Heart left ventricle (tissue), 16 donors: ENCODE results near the gene GSTCD. TPM values are rescaled to one million over a fixed set of nuclear protein-coding genes. Genes with fewer than 3 reads are reported as not detected.

Experiments used
- ATAC-seq, 4 donors: fragments of 200-7000 bp; cut with Tn5 transposase; one replicate each; pipeline ENCODE4 v1.9.1; 2020 to 2022; ENCODE audit warnings: moderate library complexity in 4 of 4, mild to moderate bottlenecking in 3 of 4, moderate number of reproducible peaks in 1 of 4
- DNase-seq, 5 donors: peaks; one replicate each; pipeline ENCODE4 v3.0.0-alpha.2; 2020
- H3K27ac ChIP-seq, 12 donors: fragments of 200-600 bp; sonication (generic) in 4 of 12; one replicate each; pipeline versions ENCODE4 v1.5.0 to v1.8.0; 2016 to 2022; ENCODE audit warnings: mild to moderate bottlenecking in 2 of 12
- H3K27me3 ChIP-seq, 9 donors: fragments of 200-600 bp; sonication (generic) in 2 of 9; one replicate each; pipeline versions ENCODE4 v1.5.1 to v1.8.0; 2016 to 2022; ENCODE audit warnings: mild to moderate bottlenecking in 3 of 9
- H3K36me3 ChIP-seq, 9 donors: fragments of 200-600 bp; sonication (generic) in 2 of 9; one replicate each; pipeline versions ENCODE4 v1.5.0 to v1.8.0; 2018 to 2022; ENCODE audit warnings: mild to moderate bottlenecking in 2 of 9
- H3K4me1 ChIP-seq, 12 donors: fragments of 200-600 bp; sonication (generic) in 4 of 12; one replicate each; pipeline versions ENCODE4 v1.5.0 to v1.8.0; 2016 to 2022; ENCODE audit warnings: mild to moderate bottlenecking in 3 of 12
- H3K4me3 ChIP-seq, 12 donors: fragments of 200-600 bp; sonication (generic) in 4 of 12; one replicate each; pipeline versions ENCODE4 v1.5.0 to v1.8.0; 2017 to 2022; ENCODE audit warnings: mild to moderate bottlenecking in 9 of 12, moderate library complexity in 4 of 12
- H3K9me3 ChIP-seq, 12 donors: fragments of 200-600 bp; sonication (generic) in 4 of 12; one replicate each; pipeline versions ENCODE4 v1.5.0 to v1.8.0; 2016 to 2022; ENCODE audit warnings: mild to moderate bottlenecking in 1 of 12
- CTCF ChIP-seq, 12 donors: fragments of 200-600 bp; sonication (generic) in 4 of 12; IDR thresholded peaks; one replicate each; pipeline versions ENCODE4 v1.5.0 to v1.8.0; 2018 to 2022; ENCODE audit warnings: antibody characterized with exemption in 12 of 12, mild to moderate bottlenecking in 5 of 12
- POLR2A ChIP-seq, 2 donors: fragments of 450-650 bp; IDR thresholded peaks; one replicate each; pipeline ENCODE4 v1.6.1; 2017; ENCODE audit warnings: antibody characterized with exemption in 2 of 2, mild to moderate bottlenecking in 2 of 2, moderate library complexity in 2 of 2
- WGBS, 4 donors: extraction: QIAGEN DNeasy Blood & Tissue Kit in 2 of 4; methylation state at CpG; one replicate each; pipeline versions ENCODE4 v1.1.5 to v1.1.7; 2013 to 2018; 5-methylcytosine and 5-hydroxymethylcytosine counted together
- intact Hi-C, 10 donors: fragments of 100-400 bp; cut with DNase I; formaldehyde crosslinking; loops; one replicate each; pipeline versions ENCODE4 v1.11.1 to v1.14.2; 2022
- polyA plus RNA-seq, 2 donors: library from polyadenylated mRNA; stranded (reverse); fragments of 200-250 nt; gene quantifications; one replicate each; pipeline ENCODE4 v1.2.3, GENCODE V29; 2013
- total RNA-seq, 9 donors: library from RNA; depleted of rRNA in 2 of 9; stranded (reverse); fragments of >200 nt in 2 of 9; fragmentation: NEBNext Ultra II Directional in 3 of 9; extraction: Animal tissue kit (Norgen Biotek cat#: 25700) in 3 of 9; gene quantifications; one replicate each; pipeline versions ENCODE4 v1.1.0 to v1.2.4, GENCODE V29; 2016 to 2023
- donor health status: ischemic (EF 13 %, LVEDD 7.1; RV severe dilation, severe dysfunction).
- donor health status: healthy with polysubstance abuse.
- donor health status: DM: no; HTN: yes; CAD: no.
- donor health status: DM: no; HTN: no; CAD: no.
- donor health status: ischemic (EF 25% LVEDD 6.9; RV normal size, moderate dysfunction).
- donor health status: ischemic (EF 25% LVEDD 5.7; RV mildly dilated, moderate dysfunction).
- donor health status: healthy.
- donor health status: DM: yes; HTN: yes; CAD: no.
- donor health status: ischemic (EF 35%, LVEDD 5.7; RV mildly dilated, moderate dysfunction).
- donor health status: nonischemic (EF 11% LVEDD 7.7; RV severe dilation, severe dysfunction).
- donor health status: DM: yes; HTN: yes; CAD: no.
- donor health status: PGD.
- donor health status: ischemic (EF 29% LVEDD 5.4; RV normal size, mild dysfunction).
- donor health status: nonischemic (EF 23%, LVEDD 6.1; RV moderate dilation, normal function).

Gene GSTCD
- total and polyA plus RNA-seq, 11 donors: 0.57 to 6.4 (median 3.8) TPM

GRCh38 chr4:105751718-105752299, 43.2 kb downstream of the GSTCD start:
- Histone ChIP-seq H3K36me3 (no peaks in the 10 kb centered on the region), H3K27me3 (no peaks in the 10 kb centered on the region), H3K27ac (no peak overlapping the region), H3K4me3 (no peak overlapping the region), H3K4me1 (no peaks in the 10 kb centered on the region), H3K9me3 (peaks cover 0 to 8% (median 0%) of the 10 kb centered on the region in 12 donors)
- DNase-seq: no peak
- intact Hi-C loops: no loop called here
- 45 to 69% (median 57%) methylated on average over 2 of the region's 2 CpGs for WGBS, 4 donors
- ATAC-seq: no peak
- no peak for TF ChIP-seq POLR2A (IDR thresholded peaks at IDR 0.05)

DNA sequence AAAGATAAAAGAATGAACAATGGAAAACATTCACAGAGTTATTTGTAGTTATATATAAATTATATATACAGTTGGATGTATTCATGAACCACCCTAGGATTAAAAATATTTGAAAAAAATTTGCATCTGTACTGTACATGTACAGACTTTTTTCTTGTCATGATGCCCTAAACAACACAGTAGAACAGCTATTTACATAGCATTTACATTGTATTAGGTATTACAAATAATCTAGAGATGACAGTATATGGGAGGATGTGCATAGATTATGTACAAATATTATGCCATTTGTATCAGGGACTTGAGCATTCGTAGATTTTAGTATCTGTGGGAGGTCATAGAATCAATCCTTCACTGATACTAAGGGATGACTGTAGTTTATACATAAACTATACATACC, 44.8 kb downstream of the GSTCD start:
- H3K27me3 ChIP-seq: no peaks in the 10 kb centered on the region
- no peaks in the 10 kb centered on the region for H3K36me3 ChIP-seq
- WGBS, 4 donors: 88 to 100% (median 94%) methylated on average over 1 of the region's 1 CpG
- no peak for ATAC-seq
- no peak overlapping the region for H3K4me3 ChIP-seq
- H3K27ac ChIP-seq: no peak overlapping the region
- TF ChIP-seq POLR2A (IDR thresholded peaks at IDR 0.05): no peak
- no peak for TF ChIP-seq CTCF (IDR thresholded peaks at IDR 0.05)
- DNase-seq: no peak
- intact Hi-C loops: no loop called here
- H3K4me1 ChIP-seq: no peaks in the 10 kb centered on the region
- H3K9me3 ChIP-seq: peaks cover 0 to 8% (median 0%) of the 10 kb centered on the region in 12 donors

- no peak for TF ChIP-seq POLR2A (IDR thresholded peaks at IDR 0.05)
- TF ChIP-seq CTCF (IDR thresholded peaks at IDR 0.05): no peak
- DNase-seq (no peak), ATAC-seq (no peak)
- Histone ChIP-seq H3K4me1 (no peaks in the 10 kb centered on the region), H3K36me3 (no peaks in the 10 kb centered on the region), H3K27ac (no peak overlapping the region), H3K9me3 (no peaks in the 10 kb centered on the region), H3K27me3 (no peaks in the 10 kb centered on the region), H3K4me3 (no peak overlapping the region)
- intact Hi-C loops: no loop called here
Observed at GRCh38 chr4:105755375-105755774, 46.8 kb downstream of the GSTCD start.

DNA sequence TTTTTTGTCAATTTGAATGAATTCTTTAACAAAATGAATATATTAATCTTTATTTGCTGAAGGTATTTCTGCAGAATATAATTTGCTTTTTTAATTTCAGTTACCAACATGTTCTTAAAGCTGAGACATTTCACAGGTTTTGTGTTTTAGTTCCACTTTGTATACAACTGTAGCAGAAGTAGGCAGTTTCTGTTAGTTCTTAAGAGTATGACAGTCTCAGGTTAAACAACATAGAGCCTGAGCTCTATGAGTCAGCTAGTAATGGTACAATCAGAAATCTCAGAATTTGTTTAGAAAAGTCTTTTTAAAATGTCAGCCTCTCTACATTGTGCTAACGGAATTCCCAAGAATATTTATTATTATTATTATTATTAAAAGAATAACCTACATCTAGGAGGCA, 50.4 kb downstream of the GSTCD start:
- Histone ChIP-seq H3K9me3 (no peaks in the 10 kb centered on the region), H3K36me3 (no peaks in the 10 kb centered on the region), H3K27ac (no peak overlapping the region), H3K27me3 (no peaks in the 10 kb centered on the region), H3K4me3 (no peak overlapping the region), H3K4me1 (no peaks in the 10 kb centered on the region)
- DNase-seq (no peak), ATAC-seq (no peak)
- 94 to 100% (median 97%) methylated on average over 1 of the region's 1 CpG for WGBS, 4 donors
- intact Hi-C loops: no loop called here
- TF ChIP-seq CTCF (IDR thresholded peaks at IDR 0.05): no peak
- no peak for TF ChIP-seq POLR2A (IDR thresholded peaks at IDR 0.05)
